RWPE2 (cell line): ENCODE results near the gene SOX12.

Experiments
- ATAC-seq: fragments of 200-7000 bp; cut with Tn5 transposase; 3 replicates; pipeline ENCODE4 v1.9.1; 2021; ENCODE audit warnings: low read depth
- DNase-seq: peaks from one replicate; pipeline ENCODE4 v3.0.0-alpha.2; 2020; ENCODE audit warnings: low spot score
- H3K27ac ChIP-seq: fragments of 450-650 bp; 2 replicates; pipeline ENCODE4 v1.5.1; 2017; ENCODE audit warnings: mild to moderate bottlenecking; ENCODE audit not compliant: poor library complexity, severe bottlenecking
- H3K27me3 ChIP-seq: fragments of 250-450 bp; sonication (Bioruptor Pico); 2 replicates; pipeline ENCODE4 v1.5.1; 2021; ENCODE audit warnings: mild to moderate bottlenecking, moderate library complexity; ENCODE audit not compliant: insufficient read depth, poor library complexity, severe bottlenecking
- H3K36me3 ChIP-seq: fragments of 250-450 bp; sonication (Bioruptor Pico); 2 replicates; pipeline ENCODE4 v1.5.1; 2020; ENCODE audit warnings: low read depth, mild to moderate bottlenecking, moderate library complexity
- H3K4me1 ChIP-seq: fragments of 250-450 bp; sonication (Bioruptor Pico); 2 replicates; pipeline ENCODE4 v1.5.1; 2021; ENCODE audit warnings: mild to moderate bottlenecking, moderate library complexity; ENCODE audit not compliant: insufficient read depth, poor library complexity, severe bottlenecking
- H3K4me3 ChIP-seq: fragments of 250-450 bp; sonication (Bioruptor Pico); 2 replicates; pipeline ENCODE4 v1.5.1; 2021; ENCODE audit warnings: mild to moderate bottlenecking, moderate library complexity; ENCODE audit not compliant: severe bottlenecking
- H3K9me3 ChIP-seq: fragments of 250-450 bp; sonication (Bioruptor Pico); 2 replicates; pipeline ENCODE4 v1.5.1; 2021; ENCODE audit warnings: mild to moderate bottlenecking, moderate library complexity; ENCODE audit not compliant: severe bottlenecking
- TF ChIP-seq, protein P1 (sequence below): fragments of 450-650 bp; IDR thresholded peaks from one replicate; pipeline ENCODE4 v1.5.1; 2017; ENCODE audit warnings: mild to moderate bottlenecking, moderate library complexity; ENCODE audit not compliant: poor library complexity, severe bottlenecking

The SOX12 gene

DNA sequence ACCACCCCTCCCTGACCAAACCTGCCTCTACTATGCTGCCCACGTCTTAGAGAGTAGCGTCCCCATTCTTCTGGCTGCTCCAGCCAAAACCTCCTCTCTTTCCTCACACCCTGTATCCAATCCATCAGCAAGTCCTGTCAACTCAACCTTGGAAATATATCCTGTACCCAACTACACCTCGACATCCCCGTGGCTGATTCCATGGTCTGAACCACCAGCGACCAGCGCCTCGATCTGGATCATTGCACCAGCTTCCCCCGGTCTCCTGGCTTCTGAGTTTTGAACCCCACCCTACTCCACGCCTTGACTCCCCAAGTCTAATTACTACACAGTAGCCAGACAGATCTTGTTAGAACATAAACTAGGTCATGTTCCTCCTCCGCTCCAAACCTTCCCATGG, 31.4 kb downstream of the SOX12 start:
- ATAC-seq (no peak), DNase-seq (no peak)
- no peak overlapping the region for H3K27ac ChIP-seq
- H3K27me3 ChIP-seq = no peaks in the 10 kb centered on the region
- no peaks in the 10 kb centered on the region for H3K9me3 ChIP-seq
- H3K4me3 ChIP-seq = no peak overlapping the region
- H3K36me3 ChIP-seq = no peaks in the 10 kb centered on the region
- TF ChIP-seq, protein P1, sequence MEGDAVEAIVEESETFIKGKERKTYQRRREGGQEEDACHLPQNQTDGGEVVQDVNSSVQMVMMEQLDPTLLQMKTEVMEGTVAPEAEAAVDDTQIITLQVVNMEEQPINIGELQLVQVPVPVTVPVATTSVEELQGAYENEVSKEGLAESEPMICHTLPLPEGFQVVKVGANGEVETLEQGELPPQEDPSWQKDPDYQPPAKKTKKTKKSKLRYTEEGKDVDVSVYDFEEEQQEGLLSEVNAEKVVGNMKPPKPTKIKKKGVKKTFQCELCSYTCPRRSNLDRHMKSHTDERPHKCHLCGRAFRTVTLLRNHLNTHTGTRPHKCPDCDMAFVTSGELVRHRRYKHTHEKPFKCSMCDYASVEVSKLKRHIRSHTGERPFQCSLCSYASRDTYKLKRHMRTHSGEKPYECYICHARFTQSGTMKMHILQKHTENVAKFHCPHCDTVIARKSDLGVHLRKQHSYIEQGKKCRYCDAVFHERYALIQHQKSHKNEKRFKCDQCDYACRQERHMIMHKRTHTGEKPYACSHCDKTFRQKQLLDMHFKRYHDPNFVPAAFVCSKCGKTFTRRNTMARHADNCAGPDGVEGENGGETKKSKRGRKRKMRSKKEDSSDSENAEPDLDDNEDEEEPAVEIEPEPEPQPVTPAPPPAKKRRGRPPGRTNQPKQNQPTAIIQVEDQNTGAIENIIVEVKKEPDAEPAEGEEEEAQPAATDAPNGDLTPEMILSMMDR = no peak
- no peaks in the 10 kb centered on the region for H3K4me1 ChIP-seq

DNA sequence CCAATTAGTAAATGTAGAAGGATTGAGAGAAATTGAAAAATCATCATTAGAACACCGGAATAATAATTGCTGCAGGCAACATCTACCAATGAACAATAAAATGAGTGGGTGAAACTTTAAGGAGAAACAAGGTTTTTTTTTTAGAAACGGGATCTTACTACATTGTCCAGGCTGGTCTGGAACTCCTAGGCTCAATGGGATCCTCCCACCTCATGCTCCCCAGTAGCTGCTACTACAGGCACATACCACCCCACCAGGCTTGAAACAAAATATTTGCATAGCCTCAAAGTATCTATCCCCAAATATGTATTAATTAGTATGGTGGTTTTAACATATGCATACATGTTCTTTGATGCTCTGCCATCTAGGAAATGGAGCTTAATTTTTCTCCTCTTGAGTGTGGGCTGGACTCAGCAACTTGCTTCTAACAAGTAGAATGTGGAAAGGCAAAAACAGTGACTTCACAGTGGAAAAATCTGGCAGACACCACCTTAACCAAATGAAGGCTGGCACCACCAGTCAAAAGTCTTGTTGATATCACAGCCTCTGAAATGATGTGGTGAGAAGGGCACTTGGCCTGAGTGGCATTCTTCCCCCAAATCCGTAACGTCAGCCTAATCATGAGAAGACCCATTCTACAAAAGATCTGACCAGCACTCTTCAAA, 33.7 kb downstream of the SOX12 start:
- ATAC-seq = no peak

DNA sequence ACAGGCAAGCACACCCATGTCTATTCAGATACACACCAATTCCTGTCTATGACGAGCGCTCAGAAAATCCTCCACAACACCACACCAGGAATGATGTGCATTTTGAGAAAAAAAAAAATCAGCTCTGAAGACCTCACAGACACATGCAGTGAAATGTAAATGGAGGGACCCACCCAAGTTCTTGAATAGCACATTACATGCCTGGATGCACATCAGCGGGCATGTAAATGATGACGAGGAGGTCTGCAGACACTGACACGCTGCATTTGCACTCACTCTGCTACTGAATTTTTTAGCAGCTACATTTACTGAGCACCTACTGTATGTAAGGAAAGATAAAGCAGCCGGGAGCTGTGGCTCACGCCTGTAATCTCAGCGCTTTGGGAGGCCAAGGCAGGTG, 36.2 kb downstream of the SOX12 start:
- no peaks in the 10 kb centered on the region for H3K9me3 ChIP-seq
- no peaks in the 10 kb centered on the region for H3K36me3 ChIP-seq
- DNase-seq (no peak), ATAC-seq (no peak)
- H3K4me3 ChIP-seq = no peak overlapping the region
- peaks cover 38% of the 10 kb centered on the region for H3K4me1 ChIP-seq
- TF ChIP-seq, protein P1 = no peak
- H3K27me3 ChIP-seq = no peaks in the 10 kb centered on the region
- peak overlapping the region; percentile 83 for H3K27ac ChIP-seq

More for the DNA sequence above, 33.7 kb downstream of the SOX12 start:
- DNase-seq = no peak
- H3K27me3 ChIP-seq = no peaks in the 10 kb centered on the region
- TF ChIP-seq, protein P1 = no peak
- H3K27ac ChIP-seq = no peak overlapping the region
- no peaks in the 10 kb centered on the region for H3K9me3 ChIP-seq
- H3K4me1 ChIP-seq = peaks cover 15% of the 10 kb centered on the region
- no peaks in the 10 kb centered on the region for H3K36me3 ChIP-seq
- no peak overlapping the region for H3K4me3 ChIP-seq

DNA sequence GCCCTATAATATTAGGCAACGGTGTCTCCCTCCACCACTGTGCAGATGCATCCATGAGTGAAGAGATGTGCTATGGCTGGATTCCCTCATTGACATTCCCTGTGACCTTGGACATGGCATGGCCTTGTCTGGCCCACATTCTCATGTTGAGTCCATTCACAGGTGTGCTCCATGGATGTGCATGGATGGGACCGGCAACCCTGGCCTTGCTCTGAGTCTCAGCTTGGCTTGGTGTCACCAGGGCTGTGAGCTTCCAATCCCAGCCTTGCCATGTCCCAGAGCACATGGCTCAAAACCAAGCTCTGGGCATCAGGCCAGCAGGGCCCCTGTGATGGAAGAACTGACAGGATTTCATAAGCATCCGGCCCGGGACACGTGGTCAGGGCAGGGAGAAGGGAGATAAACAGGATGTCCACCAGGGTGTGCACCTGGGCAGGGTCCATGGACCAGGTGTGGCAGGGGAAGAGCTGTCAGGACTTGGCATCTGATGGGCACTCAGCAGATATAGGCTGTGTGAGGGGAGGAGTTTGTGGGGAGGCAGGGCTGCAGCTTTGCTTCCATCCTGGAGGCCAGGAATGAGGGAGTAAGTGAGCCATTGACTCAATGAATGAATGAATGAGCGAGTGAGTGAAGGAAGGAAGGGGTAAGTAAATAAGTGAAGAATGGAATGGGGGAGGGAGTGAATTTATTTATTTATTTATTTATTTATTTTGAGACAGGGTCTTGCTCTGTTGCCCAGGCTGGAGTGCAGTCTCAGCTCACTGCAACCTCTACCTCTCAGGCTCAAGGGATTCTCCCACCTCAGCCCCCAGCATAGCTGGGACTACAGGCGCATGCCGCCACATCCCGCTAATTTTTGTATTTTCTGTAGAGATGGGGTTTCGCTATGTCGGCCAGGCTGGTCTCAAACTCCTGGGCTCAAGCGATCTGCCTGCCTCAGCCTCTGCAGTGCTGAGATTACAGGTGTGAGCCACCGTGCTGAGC, 37.2 kb downstream of the SOX12 start:
- H3K36me3 ChIP-seq = no peaks in the 10 kb centered on the region
- H3K9me3 ChIP-seq = no peaks in the 10 kb centered on the region
- peak; percentile 87 for ATAC-seq
- TF ChIP-seq, protein P1 = peak; percentile 87
- H3K4me1 ChIP-seq = peaks cover 42% of the 10 kb centered on the region
- DNase-seq = peak; percentile 99
- peak overlapping the region; percentile 83 for H3K27ac ChIP-seq
- no peaks in the 10 kb centered on the region for H3K27me3 ChIP-seq
- no peak overlapping the region for H3K4me3 ChIP-seq
